Esophagus muscularis mucosa (tissue), 3 donors: ENCODE measurements around the gene MBD3.

Experiments
- CTCF ChIP-seq, 3 experiments: fragments of 200-600 bp in 2 of 3; fragments of 450-650 bp in 1 of 3; sonication (generic) in 2 of 3; IDR thresholded peaks; one replicate each; pipeline ENCODE4 v1.5.1; 2017 to 2019; ENCODE audit warnings: antibody characterized with exemption in 3 of 3, mild to moderate bottlenecking in 2 of 3, moderate library complexity in 1 of 3
- EP300 ChIP-seq: sonication (generic); formaldehyde crosslinking; IDR thresholded peaks from one replicate; pipeline ENCODE4 v1.6.1; 2017; ENCODE audit warnings: antibody characterized with exemption

DNA sequence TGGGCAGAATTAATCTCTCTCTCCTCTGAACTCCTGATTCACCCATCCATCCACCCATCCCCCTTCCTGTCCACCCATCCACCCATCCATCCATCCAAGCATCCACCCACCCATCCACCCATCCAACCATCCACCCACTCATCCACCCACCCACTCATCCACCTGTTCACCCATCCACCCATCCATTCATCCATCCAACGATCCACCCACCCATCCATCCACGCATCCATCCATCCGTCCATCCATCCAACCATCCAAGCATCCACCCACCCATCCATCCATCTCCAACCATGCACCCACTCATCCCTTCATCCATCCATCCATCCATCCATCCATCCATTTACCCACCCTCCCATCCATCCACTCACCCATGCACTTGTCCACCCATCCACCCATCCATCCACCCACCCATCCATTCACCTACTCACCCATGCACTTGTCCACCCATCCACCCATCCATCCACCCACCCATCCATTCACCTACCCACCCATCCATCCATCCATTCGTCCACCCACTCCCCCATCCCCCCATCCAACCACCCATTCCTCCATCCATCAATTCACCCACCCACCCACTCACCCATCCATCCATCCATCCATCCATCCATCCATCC lies 43.2 kb downstream of the MBD3 start:
- no peak for TF ChIP-seq CTCF (IDR thresholded peaks at IDR 0.05)
- TF ChIP-seq EP300: no peak
